GM12801 (cell line): ENCODE measurements around the gene PHF21B.

Experiments used
- TF ChIP-seq, protein P1 (sequence below): IDR thresholded peaks from one replicate; pipeline ENCODE4 v1.5.1; 2011; ENCODE audit warnings: control low read depth; ENCODE audit not compliant: insufficient read length; ENCODE audit errors: extremely low read depth

The PHF21B gene

DNA sequence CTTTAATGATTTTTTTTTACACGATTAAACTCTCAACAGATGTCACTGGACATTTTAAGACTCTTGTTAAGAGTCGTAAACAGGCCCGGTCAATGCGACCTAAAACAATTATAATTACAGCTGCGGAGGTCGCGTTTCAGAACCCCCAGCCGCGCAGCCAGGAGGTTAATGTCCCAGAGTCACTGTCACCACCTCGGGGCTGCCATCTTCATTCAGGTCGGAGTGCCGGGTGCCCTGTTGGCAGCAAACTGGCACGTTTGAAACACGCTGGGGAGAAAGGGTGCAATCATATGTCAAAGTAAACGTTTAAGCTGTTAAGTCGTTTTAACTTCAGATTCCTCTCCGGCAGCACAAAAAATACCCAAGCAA lies 711 bp upstream of the PHF21B start:
- TF ChIP-seq, protein P1, sequence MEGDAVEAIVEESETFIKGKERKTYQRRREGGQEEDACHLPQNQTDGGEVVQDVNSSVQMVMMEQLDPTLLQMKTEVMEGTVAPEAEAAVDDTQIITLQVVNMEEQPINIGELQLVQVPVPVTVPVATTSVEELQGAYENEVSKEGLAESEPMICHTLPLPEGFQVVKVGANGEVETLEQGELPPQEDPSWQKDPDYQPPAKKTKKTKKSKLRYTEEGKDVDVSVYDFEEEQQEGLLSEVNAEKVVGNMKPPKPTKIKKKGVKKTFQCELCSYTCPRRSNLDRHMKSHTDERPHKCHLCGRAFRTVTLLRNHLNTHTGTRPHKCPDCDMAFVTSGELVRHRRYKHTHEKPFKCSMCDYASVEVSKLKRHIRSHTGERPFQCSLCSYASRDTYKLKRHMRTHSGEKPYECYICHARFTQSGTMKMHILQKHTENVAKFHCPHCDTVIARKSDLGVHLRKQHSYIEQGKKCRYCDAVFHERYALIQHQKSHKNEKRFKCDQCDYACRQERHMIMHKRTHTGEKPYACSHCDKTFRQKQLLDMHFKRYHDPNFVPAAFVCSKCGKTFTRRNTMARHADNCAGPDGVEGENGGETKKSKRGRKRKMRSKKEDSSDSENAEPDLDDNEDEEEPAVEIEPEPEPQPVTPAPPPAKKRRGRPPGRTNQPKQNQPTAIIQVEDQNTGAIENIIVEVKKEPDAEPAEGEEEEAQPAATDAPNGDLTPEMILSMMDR: no peak

DNA sequence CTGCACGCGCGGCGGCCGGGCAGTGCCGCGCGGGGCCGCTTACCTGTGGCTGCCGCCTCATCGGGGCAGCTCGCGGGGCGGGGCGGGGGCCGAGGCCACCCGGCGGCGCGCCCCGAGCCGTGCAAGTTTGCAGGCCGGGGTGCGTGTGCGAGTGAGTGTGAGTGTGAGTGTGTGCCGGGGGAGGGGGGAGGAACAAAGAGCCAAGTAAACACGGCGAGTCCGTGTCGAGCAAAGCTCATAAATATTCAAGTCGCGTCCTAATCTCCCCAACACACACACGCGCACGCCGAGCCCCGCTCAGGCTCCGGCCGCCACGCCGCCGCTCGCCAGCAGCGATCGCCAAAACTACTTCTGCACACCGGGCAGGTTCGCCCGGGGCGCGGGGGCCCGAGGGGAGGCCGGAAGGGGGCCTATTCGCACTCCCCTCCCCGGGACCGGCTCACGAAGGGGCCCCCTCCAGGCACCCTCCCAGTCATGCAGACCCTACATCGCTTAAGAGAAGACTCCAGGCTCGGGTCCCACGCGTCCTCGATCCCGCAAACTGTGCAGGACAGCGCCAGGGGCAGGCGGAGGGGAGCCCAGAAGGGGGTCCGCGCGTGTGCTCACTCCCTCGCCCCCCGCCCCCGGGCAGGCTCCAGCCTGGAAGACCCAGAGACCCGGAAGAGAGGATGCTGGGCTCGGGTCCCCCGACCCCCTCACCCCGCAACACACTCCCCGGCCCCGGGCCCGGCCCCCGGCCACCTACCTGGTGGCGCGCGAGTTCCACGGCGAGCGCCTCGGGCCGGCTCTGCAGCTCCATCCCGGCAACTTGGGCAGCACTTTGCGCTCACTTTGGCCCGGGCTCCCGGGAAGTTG lies 827 bp downstream of the PHF21B start:
- TF ChIP-seq, protein P1: no peak

DNA sequence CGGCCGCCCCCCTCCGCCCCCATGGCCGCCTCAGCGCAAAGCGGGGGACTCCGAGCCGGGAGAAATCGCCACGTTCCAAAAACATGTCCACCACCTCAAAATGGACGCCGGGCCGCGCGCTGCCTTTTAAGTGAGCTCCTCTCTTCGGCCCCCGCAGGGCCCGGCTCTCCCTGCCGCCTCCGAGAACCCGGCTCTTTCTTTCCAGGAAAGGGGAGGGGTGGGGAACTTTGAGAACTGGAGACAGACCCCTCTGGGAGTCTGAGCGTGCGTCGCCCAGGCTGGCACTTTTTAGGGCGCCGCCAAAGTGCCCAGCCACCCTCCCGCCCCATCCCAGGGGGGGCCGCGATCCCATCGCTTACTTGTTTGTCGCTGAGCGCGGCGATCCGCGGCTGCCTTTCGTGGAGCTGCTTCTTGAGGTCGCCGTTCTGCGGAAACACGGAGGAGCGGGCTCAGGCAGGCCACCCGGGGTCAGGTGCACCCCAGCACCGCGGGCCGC lies 1.6 kb downstream of the PHF21B start:
- TF ChIP-seq, protein P1: no peak

DNA sequence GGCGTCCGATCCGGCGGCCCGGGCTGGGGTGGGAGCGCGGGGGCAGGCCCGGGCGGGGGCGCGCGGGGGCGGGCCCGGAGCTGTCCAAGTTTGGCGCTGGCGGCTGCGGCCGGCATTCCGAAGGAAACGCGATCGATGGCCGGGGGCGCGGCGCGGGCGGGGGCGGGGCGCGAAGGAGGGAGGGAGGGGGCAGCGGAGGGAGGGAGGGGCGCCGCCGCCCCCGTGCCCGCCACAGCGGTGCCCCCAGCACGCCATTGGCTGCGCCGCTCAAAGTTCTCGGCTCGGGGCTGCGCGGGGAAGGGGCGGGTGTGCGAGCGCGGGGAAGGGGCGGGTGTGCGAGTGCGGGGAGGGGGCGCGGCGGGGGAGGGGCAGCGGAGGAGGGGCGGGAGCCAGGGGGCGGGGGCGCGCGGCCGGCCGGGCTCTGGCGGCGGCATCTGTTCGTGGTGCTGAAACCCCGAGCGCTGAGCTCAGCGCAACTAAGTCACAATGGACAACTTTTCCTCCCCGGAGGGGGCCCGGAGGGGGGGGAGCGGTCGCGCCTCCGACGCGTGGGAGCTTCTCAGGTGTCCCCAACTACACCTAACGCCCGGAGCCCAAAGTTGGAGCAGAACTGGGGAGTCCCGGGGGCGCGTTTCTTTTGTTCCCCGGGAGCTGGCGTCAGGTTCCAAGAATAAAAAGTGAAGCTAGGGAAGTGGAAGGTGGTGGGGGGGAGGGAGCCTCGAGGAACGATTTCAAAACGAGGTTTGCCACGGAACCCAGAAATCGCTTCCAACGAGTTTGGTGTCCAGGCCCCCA lies 2.2 kb downstream of the PHF21B start:
- TF ChIP-seq, protein P1: no peak

DNA sequence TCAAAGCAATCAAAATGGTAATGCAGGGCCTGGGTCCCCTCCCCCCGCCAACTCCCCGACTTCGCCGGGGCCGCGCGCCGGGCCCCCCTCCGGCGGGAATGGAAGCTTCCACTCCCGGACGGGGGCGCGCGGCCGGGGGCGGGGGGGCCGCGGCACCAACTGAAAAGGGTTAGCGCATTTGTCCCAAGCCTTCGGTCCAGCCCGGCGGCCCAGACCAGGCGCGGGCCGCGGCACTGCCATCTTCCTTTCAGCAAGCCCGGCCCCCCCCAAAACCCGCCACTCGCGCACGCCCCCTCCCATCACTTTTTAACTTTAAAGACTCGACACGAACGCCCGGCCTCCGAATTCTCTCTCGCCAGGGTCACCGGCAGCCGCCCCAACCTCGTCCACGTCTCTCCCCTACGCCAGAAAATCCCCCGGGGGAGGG lies 2.8 kb downstream of the PHF21B start:
- TF ChIP-seq, protein P1: no peak

DNA sequence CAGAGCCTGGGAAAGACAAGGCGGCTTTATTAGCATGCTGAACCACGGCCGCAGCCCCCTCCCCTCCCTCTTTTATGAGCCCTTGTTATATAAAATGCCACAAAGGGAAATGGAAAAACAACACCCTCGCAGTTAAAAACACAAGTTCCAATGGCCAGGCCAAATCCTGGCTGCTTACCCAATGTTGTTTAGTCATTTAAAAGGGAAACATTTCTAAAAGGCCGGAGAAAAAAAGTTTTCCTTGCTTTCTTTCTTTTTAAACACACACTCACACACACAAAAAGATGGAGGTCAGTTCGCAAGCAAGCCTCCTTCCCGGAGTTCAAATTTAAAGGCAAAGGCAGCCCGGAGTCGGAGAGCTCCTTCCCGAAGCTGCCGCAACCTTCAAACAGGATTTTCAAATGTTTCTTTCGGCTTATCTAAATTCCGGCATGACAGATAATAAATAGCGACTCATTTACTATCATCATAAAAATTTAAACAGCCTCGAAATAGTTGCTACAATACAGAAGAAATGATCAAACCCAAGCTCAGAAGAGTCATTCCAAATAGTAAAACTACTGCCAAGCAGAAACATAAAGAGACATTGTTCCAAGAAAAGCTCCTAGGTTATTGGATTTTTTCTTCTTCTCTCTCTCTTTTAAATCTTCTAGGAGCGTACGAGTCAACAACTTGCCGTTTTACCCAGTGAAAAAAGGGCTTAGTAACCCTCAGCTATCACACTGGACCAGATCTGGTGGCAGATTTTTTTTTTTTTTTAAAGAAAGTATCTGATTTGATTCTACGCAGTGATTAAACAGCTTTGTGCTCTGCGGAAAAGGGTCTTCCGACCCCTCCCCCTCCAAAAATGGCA lies 3.5 kb downstream of the PHF21B start:
- TF ChIP-seq, protein P1: no peak

DNA sequence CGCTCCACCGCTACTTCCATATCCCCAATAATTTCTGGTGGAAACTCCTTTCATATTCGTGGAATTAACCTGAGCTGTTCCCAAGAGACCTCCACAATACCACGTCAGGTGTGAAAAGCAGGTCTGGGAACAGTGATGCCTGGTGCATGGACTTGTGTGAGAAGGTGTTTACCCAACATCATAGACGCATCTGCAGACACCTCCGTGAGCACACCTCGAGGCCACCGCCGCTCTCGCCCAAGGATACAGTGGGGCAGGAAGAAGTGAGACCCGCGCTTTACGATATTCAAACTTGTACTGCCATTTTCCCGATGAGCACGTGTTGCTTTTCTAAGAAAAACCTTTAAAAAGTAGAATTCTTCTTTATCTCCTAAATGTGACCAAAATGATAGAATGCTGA lies 8.2 kb downstream of the PHF21B start:
- TF ChIP-seq, protein P1: no peak
